ENCODE measurements around the gene RNF181. TPM values are rescaled to one million over a fixed set of nuclear protein-coding genes. Genes with fewer than 3 reads are reported as not detected.

RNF181 gene
- total and polyA plus RNA-seq, 2 of the 13 experiments (the other 11 are each of a cell fraction or from before 2014, with no cell fraction given): 224 to 578 TPM

DNA sequence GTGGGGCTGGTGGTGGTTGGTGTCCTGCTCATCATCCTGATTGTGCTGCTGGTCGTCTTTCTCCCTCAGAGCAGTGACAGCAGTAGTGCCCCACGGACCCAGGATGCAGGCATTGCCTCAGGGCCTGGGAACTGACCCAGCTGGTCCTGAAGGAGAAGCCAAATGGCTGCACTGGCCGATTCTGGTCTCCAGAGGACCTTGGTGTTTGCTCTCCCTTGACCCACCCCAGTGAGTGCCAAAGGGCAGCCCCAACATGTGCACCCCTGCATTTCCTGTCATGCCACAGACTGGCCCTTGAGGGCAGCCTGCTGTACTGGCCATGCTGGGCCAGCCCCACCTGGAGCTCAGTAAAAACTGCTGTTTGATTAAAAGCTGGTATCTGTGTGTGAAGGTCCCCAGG lies 2.5 kb upstream of the RNF181 start (continued):
- TF ChIP-seq ZNF691 (CRISPR knock-in tag; IDR thresholded peaks at IDR 0.05; ENCODE audit: borderline replicate concordance, low read depth): no peak
- no peak for TF ChIP-seq FOXA3 (CRISPR knock-in tag; IDR thresholded peaks at IDR 0.05)
- no peak for TF ChIP-seq RELA (CRISPR knock-in tag; IDR thresholded peaks at IDR 0.05)
- no peak for TF ChIP-seq ATRX (CRISPR knock-in tag; IDR thresholded peaks at IDR 0.05; ENCODE audit: borderline replicate concordance)
- no peak for TF ChIP-seq GFI1 (CRISPR knock-in tag; IDR thresholded peaks at IDR 0.05; ENCODE audit: borderline replicate concordance)
- no peak for TF ChIP-seq ZNF883 (CRISPR knock-in tag; IDR thresholded peaks at IDR 0.05; ENCODE audit: not compliant biosample characterization)
- TF ChIP-seq ZFAT (CRISPR knock-in tag; conservative IDR thresholded peaks at IDR 0.05): no peak
- TF ChIP-seq RFXANK (CRISPR knock-in tag; IDR thresholded peaks at IDR 0.05): no peak
- TF ChIP-seq ZNF263 (CRISPR knock-in tag; IDR thresholded peaks at IDR 0.05): peak; percentile 41; the same call in 1 of the 2 replicates
- TF ChIP-seq KMT2A (CRISPR knock-in tag; IDR thresholded peaks at IDR 0.05): 0 out of 2 replicates have a peak, but pooled peaks have one; percentile 54
- no peak for TF ChIP-seq PAX8 (CRISPR knock-in tag; IDR thresholded peaks at IDR 0.05; ENCODE audit: borderline replicate concordance)
- 0 out of 2 replicates have a peak, but pooled peaks have one; percentile 49 for TF ChIP-seq ZNF333 (CRISPR knock-in tag; IDR thresholded peaks at IDR 0.05; ENCODE audit: borderline replicate concordance)
- TF ChIP-seq ZNF713 (CRISPR knock-in tag; IDR thresholded peaks at IDR 0.05): no peak
- TF ChIP-seq ZIK1 (CRISPR knock-in tag; IDR thresholded peaks at IDR 0.05; ENCODE audit: borderline replicate concordance, low read depth): no peak
- TF ChIP-seq, protein P1, sequence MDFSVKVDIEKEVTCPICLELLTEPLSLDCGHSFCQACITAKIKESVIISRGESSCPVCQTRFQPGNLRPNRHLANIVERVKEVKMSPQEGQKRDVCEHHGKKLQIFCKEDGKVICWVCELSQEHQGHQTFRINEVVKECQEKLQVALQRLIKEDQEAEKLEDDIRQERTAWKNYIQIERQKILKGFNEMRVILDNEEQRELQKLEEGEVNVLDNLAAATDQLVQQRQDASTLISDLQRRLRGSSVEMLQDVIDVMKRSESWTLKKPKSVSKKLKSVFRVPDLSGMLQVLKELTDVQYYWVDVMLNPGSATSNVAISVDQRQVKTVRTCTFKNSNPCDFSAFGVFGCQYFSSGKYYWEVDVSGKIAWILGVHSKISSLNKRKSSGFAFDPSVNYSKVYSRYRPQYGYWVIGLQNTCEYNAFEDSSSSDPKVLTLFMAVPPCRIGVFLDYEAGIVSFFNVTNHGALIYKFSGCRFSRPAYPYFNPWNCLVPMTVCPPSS (IDR thresholded peaks at IDR 0.05): no peak
- no peak for TF ChIP-seq SIN3B (IDR thresholded peaks at IDR 0.05; ENCODE audit: low read length)
- TF ChIP-seq CHD2 (IDR thresholded peaks at IDR 0.05; ENCODE audit: low read depth, low read length): no peak
- TF ChIP-seq MEIS1 (CRISPR knock-in tag; IDR thresholded peaks at IDR 0.05; ENCODE audit: borderline replicate concordance): no peak
- TF ChIP-seq, protein P2, sequence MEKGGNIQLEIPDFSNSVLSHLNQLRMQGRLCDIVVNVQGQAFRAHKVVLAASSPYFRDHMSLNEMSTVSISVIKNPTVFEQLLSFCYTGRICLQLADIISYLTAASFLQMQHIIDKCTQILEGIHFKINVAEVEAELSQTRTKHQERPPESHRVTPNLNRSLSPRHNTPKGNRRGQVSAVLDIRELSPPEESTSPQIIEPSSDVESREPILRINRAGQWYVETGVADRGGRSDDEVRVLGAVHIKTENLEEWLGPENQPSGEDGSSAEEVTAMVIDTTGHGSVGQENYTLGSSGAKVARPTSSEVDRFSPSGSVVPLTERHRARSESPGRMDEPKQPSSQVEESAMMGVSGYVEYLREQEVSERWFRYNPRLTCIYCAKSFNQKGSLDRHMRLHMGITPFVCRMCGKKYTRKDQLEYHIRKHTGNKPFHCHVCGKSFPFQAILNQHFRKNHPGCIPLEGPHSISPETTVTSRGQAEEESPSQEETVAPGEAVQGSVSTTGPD (CRISPR knock-in tag; IDR thresholded peaks at IDR 0.05): 0 out of 2 replicates have a peak, but pooled peaks have one; percentile 49
- no peak for TF ChIP-seq ZNF260 (CRISPR knock-in tag; IDR thresholded peaks at IDR 0.05; ENCODE audit: borderline replicate concordance, low read depth)
- TF ChIP-seq, protein P3, sequence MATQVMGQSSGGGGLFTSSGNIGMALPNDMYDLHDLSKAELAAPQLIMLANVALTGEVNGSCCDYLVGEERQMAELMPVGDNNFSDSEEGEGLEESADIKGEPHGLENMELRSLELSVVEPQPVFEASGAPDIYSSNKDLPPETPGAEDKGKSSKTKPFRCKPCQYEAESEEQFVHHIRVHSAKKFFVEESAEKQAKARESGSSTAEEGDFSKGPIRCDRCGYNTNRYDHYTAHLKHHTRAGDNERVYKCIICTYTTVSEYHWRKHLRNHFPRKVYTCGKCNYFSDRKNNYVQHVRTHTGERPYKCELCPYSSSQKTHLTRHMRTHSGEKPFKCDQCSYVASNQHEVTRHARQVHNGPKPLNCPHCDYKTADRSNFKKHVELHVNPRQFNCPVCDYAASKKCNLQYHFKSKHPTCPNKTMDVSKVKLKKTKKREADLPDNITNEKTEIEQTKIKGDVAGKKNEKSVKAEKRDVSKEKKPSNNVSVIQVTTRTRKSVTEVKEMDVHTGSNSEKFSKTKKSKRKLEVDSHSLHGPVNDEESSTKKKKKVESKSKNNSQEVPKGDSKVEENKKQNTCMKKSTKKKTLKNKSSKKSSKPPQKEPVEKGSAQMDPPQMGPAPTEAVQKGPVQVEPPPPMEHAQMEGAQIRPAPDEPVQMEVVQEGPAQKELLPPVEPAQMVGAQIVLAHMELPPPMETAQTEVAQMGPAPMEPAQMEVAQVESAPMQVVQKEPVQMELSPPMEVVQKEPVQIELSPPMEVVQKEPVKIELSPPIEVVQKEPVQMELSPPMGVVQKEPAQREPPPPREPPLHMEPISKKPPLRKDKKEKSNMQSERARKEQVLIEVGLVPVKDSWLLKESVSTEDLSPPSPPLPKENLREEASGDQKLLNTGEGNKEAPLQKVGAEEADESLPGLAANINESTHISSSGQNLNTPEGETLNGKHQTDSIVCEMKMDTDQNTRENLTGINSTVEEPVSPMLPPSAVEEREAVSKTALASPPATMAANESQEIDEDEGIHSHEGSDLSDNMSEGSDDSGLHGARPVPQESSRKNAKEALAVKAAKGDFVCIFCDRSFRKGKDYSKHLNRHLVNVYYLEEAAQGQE (IDR thresholded peaks at IDR 0.05; ENCODE audit: borderline replicate concordance in 1 of 2, low read depth in 1 of 2, low read length in 2 of 2): no peak
- peak; percentile 21; the same call in 1 of the 2 replicates for TF ChIP-seq ZNF768 (CRISPR knock-in tag; IDR thresholded peaks at IDR 0.05)
- TF ChIP-seq MBD4 (IDR thresholded peaks at IDR 0.05; ENCODE audit: borderline replicate concordance, low read length): no peak
- no peak for TF ChIP-seq BHLHE40 (IDR thresholded peaks at IDR 0.05; ENCODE audit: low read length)
